ENCODE data around the gene GPRC5D.

- TF ChIP-seq SPI1 (IDR thresholded peaks at IDR 0.05; ENCODE audit: borderline replicate concordance, low read depth) (no peak), CTCF (IDR thresholded peaks at IDR 0.05; ENCODE audit: insufficient read depth, low read length) (no peak)
These were observed 3.1 kb upstream of the GPRC5D start for GRCh38 chr12:12954878-12955625.
